ENCODE measurements around the gene ARRDC2.
"Not testable (repeated sequence)": the region's sequence is repeated elsewhere in the genome, so short reads cannot be mapped to it uniquely, and the experiment has no call there.

ARRDC2 gene

GRCh38 chr19:17993076-17993813, 14.7 kb upstream of the ARRDC2 start:
- DNase-seq = no peak

- DNase-seq = no peak
Measured at GRCh38 chr19:17996826-17997316, 11.1 kb upstream of the ARRDC2 start.

GRCh38 chr19:17997969-17998826, 9.8 kb upstream of the ARRDC2 start:
- DNase-seq = no peak

- no peak for DNase-seq
Measured at GRCh38 chr19:17998827-17999150, 9.2 kb upstream of the ARRDC2 start.

GRCh38 chr19:17999684-18000479, 8.1 kb upstream of the ARRDC2 start:
- DNase-seq = no peak

GRCh38 chr19:18000480-18000914, 7.5 kb upstream of the ARRDC2 start:
- no peak for DNase-seq

GRCh38 chr19:18000915-18001776, 6.8 kb upstream of the ARRDC2 start:
- no peak for DNase-seq

GRCh38 chr19:18001777-18002345, 6.1 kb upstream of the ARRDC2 start:
- no peak for DNase-seq

GRCh38 chr19:18002347-18002850, 5.6 kb upstream of the ARRDC2 start:
- no peak for DNase-seq

- not testable (repeated sequence) for DNase-seq
Measured at GRCh38 chr19:18005750-18006149, 2.2 kb upstream of the ARRDC2 start.

- DNase-seq = no peak
Measured at GRCh38 chr19:18007044-18007916, 690 bp upstream of the ARRDC2 start.

GRCh38 chr19:18008814-18009213, 844 bp downstream of the ARRDC2 start:
- DNase-seq = no peak

- DNase-seq = no peak
Measured at GRCh38 chr19:18009412-18010066, 1.6 kb downstream of the ARRDC2 start.

GRCh38 chr19:18010149-18010548, 2.2 kb downstream of the ARRDC2 start:
- DNase-seq = no peak

- DNase-seq = no peak
Measured at GRCh38 chr19:18013210-18014111, 5.5 kb downstream of the ARRDC2 start.

- no peak for DNase-seq
Measured at GRCh38 chr19:18014197-18014596, 6.2 kb downstream of the ARRDC2 start.

GRCh38 chr19:18016209-18016910, 8.4 kb downstream of the ARRDC2 start:
- no peak for DNase-seq

All from NCI-H526 treated with DMSO at 0.1 percent for 48 hours (cell line).